ENCODE measurements around the gene LAMB4.

DNA sequence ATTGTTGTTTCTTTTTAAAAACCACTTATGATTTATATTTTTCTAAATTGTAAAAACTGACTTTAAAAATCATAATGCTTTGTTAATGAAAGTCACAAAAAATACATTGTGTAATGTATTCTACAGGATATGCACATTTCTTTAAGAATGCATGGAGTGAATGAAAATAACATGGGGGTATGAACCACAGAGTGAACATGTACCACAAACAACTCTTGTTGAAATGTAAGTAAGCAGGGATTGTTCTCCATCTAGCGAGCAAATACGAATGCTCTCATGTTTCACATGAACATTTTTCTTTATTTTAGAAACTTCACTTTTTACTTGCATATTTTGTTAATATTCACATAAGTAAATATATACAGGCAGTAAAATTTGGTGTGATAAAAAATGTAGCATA lies 35.6 kb upstream of the LAMB4 start:
- TF ChIP-seq, protein P1, sequence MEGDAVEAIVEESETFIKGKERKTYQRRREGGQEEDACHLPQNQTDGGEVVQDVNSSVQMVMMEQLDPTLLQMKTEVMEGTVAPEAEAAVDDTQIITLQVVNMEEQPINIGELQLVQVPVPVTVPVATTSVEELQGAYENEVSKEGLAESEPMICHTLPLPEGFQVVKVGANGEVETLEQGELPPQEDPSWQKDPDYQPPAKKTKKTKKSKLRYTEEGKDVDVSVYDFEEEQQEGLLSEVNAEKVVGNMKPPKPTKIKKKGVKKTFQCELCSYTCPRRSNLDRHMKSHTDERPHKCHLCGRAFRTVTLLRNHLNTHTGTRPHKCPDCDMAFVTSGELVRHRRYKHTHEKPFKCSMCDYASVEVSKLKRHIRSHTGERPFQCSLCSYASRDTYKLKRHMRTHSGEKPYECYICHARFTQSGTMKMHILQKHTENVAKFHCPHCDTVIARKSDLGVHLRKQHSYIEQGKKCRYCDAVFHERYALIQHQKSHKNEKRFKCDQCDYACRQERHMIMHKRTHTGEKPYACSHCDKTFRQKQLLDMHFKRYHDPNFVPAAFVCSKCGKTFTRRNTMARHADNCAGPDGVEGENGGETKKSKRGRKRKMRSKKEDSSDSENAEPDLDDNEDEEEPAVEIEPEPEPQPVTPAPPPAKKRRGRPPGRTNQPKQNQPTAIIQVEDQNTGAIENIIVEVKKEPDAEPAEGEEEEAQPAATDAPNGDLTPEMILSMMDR (IDR thresholded peaks at IDR 0.05; ENCODE audit: low read depth, low read length): no peak
- no peak for TF ChIP-seq POLR2A (IDR thresholded peaks at IDR 0.05; ENCODE audit: extremely low read depth, insufficient read length)

Data from NB4 (cell line).